GM23338 (cell line): ENCODE measurements around the gene TMEM217. TPM values are rescaled to one million over a fixed set of nuclear protein-coding genes. Genes with fewer than 3 reads are reported as not detected.

ENCODE experiments used
- ATAC-seq: fragments of 200-7000 bp; cut with Tn5 transposase; 3 replicates; pipeline ENCODE4 v1.9.1; 2020
- DNase-seq: peaks from one replicate; pipeline ENCODE4 v3.0.0-alpha.2; 2015; ENCODE audit warnings: low spot score
- H2AFZ ChIP-seq: fragments of 200-600 bp; sonication (generic); 2 replicates; pipeline ENCODE4 v1.8.0; 2016; ENCODE audit warnings: antibody characterized with exemption, mild to moderate bottlenecking, moderate library complexity
- H3F3A ChIP-seq: fragments of 200-600 bp; sonication (generic); replicated peaks from 2 replicates; pipeline ENCODE4 v1.8.0; 2017; ENCODE audit warnings: antibody characterized with exemption, mixed run types, low read depth
- H3K27ac ChIP-seq: fragments of 200-600 bp; sonication (generic); 2 replicates; pipeline ENCODE4 v1.6.1; 2016; ENCODE audit warnings: low read depth
- H3K27me3 ChIP-seq: fragments of 200-600 bp; sonication (generic); 2 replicates; pipeline ENCODE4 v1.8.0; 2016; ENCODE audit warnings: mild to moderate bottlenecking, mixed run types, moderate library complexity; ENCODE audit not compliant: insufficient read depth
- H3K36me3 ChIP-seq: fragments of 200-600 bp; sonication (generic); 2 replicates; pipeline ENCODE4 v1.8.0; 2016; ENCODE audit warnings: mild to moderate bottlenecking; ENCODE audit not compliant: insufficient read depth
- H3K4me1 ChIP-seq: fragments of 200-600 bp; sonication (generic); 2 replicates; pipeline ENCODE4 v1.8.0; 2016; ENCODE audit warnings: mild to moderate bottlenecking, moderate library complexity; ENCODE audit not compliant: insufficient read depth
- H3K4me2 ChIP-seq: fragments of 200-600 bp; sonication (generic); 2 replicates; pipeline ENCODE4 v1.7.1; 2017; ENCODE audit warnings: mixed run types
- H3K4me3 ChIP-seq: fragments of 200-600 bp; sonication (generic); 2 replicates; pipeline ENCODE4 v1.6.1; 2016; ENCODE audit warnings: mixed run types
- H3K79me2 ChIP-seq: fragments of 200-600 bp; sonication (generic); replicated peaks from 2 replicates; pipeline ENCODE4 v1.8.0; 2017; ENCODE audit warnings: mild to moderate bottlenecking; ENCODE audit not compliant: insufficient read depth
- H3K9me2 ChIP-seq: fragments of 200-600 bp; sonication (generic); 2 replicates; pipeline ENCODE4 v1.8.0; 2017; ENCODE audit not compliant: insufficient read depth
- H4K20me1 ChIP-seq: fragments of 200-600 bp; sonication (generic); replicated peaks from 2 replicates; pipeline ENCODE4 v1.8.0; 2017; ENCODE audit warnings: mild to moderate bottlenecking; ENCODE audit not compliant: insufficient read depth
- H3K27ac Mint-ChIP-seq: 2 replicates; pipeline ENCODE4 v1.8.0; 2020; ENCODE audit warnings: inconsistent platforms, mild to moderate bottlenecking, moderate library complexity, mixed read lengths
- H3K27me3 Mint-ChIP-seq: 3 replicates; pipeline ENCODE4 v1.8.0; 2022; ENCODE audit warnings: low read depth, mild to moderate bottlenecking, moderate library complexity, mixed read lengths, inconsistent platforms; ENCODE audit not compliant: insufficient read depth, poor library complexity
- H3K36me3 Mint-ChIP-seq: 3 replicates; pipeline ENCODE4 v1.8.0; 2021; ENCODE audit warnings: low read depth, mild to moderate bottlenecking, inconsistent platforms, moderate library complexity, mixed read lengths
- H3K4me1 Mint-ChIP-seq: 3 replicates; pipeline ENCODE4 v1.8.0; 2020; ENCODE audit warnings: mild to moderate bottlenecking, inconsistent platforms, mixed read lengths
- H3K4me3 Mint-ChIP-seq: 3 replicates; pipeline ENCODE4 v1.8.0; 2021; ENCODE audit warnings: moderate library complexity, mild to moderate bottlenecking, inconsistent platforms, mixed read lengths
- H3K9me3 Mint-ChIP-seq: 3 replicates; pipeline ENCODE4 v1.8.0; 2020; ENCODE audit warnings: moderate library complexity, mild to moderate bottlenecking, inconsistent platforms, mixed read lengths
- CTCF ChIP-seq, 2 experiments: fragments of 200-600 bp in 1 of 2; sonication (generic) in 1 of 2; conservative IDR thresholded peaks; 2 replicates each; pipeline versions ENCODE4 v1.5.1 to v1.6.1; 2016 to 2017; ENCODE audit warnings: antibody characterized with exemption in 2 of 2, low read depth in 2 of 2, mild to moderate bottlenecking in 2 of 2, moderate library complexity in 1 of 2
- ETS1 ChIP-seq: IDR thresholded peaks from 2 replicates; pipeline ENCODE4 v1.6.1; 2016; ENCODE audit warnings: antibody characterized with exemption
- EZH2phosphoT487 ChIP-seq: fragments of 200-600 bp; sonication (generic); IDR thresholded peaks from one replicate; pipeline ENCODE4 v1.8.1; 2018; ENCODE audit warnings: antibody characterized with exemption; ENCODE audit not compliant: unreplicated experiment
- POLR2AphosphoS5 ChIP-seq: IDR thresholded peaks from 2 replicates; pipeline ENCODE4 v1.6.1; 2016; ENCODE audit warnings: antibody characterized with exemption, low read depth
- ZNF331 ChIP-seq: fragments of 250-450 bp; sonication (Bioruptor Pico); IDR thresholded peaks from 2 replicates; pipeline ENCODE4 v1.5.0; 2020; ENCODE audit warnings: low read depth, mild to moderate bottlenecking, moderate library complexity
- ZNF462 ChIP-seq: fragments of 250-450 bp; sonication (Bioruptor Pico); IDR thresholded peaks from 2 replicates; pipeline ENCODE4 v1.5.0; 2020; ENCODE audit warnings: mild to moderate bottlenecking, moderate library complexity
- polyA plus RNA-seq: library from polyadenylated mRNA; unstranded; fragments of >200 nt; fragmentation: Nextera tagmentation; extraction: Ambion mirVana; gene quantifications from 2 replicates; pipeline ENCODE4 v1.2.1, GENCODE V29; 2016
- total RNA-seq: library from RNA; depleted of rRNA; stranded (reverse); fragments of >200 nt; shearing (Covaris generic); gene quantifications from 2 replicates; pipeline ENCODE4 v1.2.3, GENCODE V29; 2014

TMEM217 gene
- total and polyA plus RNA-seq, 2 experiments from 2014 or later: 1.3 TPM; not detected in 1

GRCh38 chr6:37262446-37263026 is 4.6 kb upstream of the TMEM217 start:
- no peaks in the 10 kb centered on the region for H3K9me2 ChIP-seq
- H3K27ac Mint-ChIP-seq: peak overlapping the region; percentile 56; the same call in 1 of the 2 replicates
- H3K27me3 ChIP-seq: no peaks in the 10 kb centered on the region
- peaks cover 6% of the 10 kb centered on the region for H3K27me3 Mint-ChIP-seq
- H3K4me1 Mint-ChIP-seq: peaks cover 56% of the 10 kb centered on the region
- H2AFZ ChIP-seq: no peak overlapping the region
- peaks cover 79% of the 10 kb centered on the region for H3K79me2 ChIP-seq
- peaks cover 39% of the 10 kb centered on the region for H3K4me1 ChIP-seq
- H3K36me3 ChIP-seq: no peaks in the 10 kb centered on the region
- no peak overlapping the region for H3K4me3 ChIP-seq
- DNase-seq (no peak), ATAC-seq (no peak)
- H3K9me3 Mint-ChIP-seq: no peaks in the 10 kb centered on the region
- H3K27ac ChIP-seq: no peak overlapping the region
- no peak overlapping the region for H3K4me2 ChIP-seq
- H4K20me1 ChIP-seq: no peaks in the 10 kb centered on the region
- peaks cover 4% of the 10 kb centered on the region; the same call in 1 of the 3 replicates for H3K36me3 Mint-ChIP-seq
- TF ChIP-seq ETS1: no peak
- no peak overlapping the region for H3K4me3 Mint-ChIP-seq
- 0 out of 2 replicates have a peak, but pooled peaks cover 3% of the 10 kb centered on the region for H3F3A ChIP-seq

- H4K20me1 ChIP-seq: no peaks in the 10 kb centered on the region
- DNase-seq (no peak), ATAC-seq (no peak)
- Mint-ChIP-seq H3K27ac (no peak overlapping the region), H3K36me3 (peaks cover 4% of the 10 kb centered on the region; the same call in 1 of the 3 replicates), H3K9me3 (no peaks in the 10 kb centered on the region), H3K4me1 (peaks cover 62% of the 10 kb centered on the region), H3K4me3 (no peak overlapping the region), H3K27me3 (peaks cover 6% of the 10 kb centered on the region)
- peaks cover 43% of the 10 kb centered on the region for H3K4me1 ChIP-seq
- no peak overlapping the region for H3K4me2 ChIP-seq
- H2AFZ ChIP-seq: no peak overlapping the region
- H3K4me3 ChIP-seq: no peak overlapping the region
- no peaks in the 10 kb centered on the region for H3K36me3 ChIP-seq
- H3K79me2 ChIP-seq: peaks cover 71% of the 10 kb centered on the region
- H3K27me3 ChIP-seq: no peaks in the 10 kb centered on the region
- H3F3A ChIP-seq: 0 out of 2 replicates have a peak, but pooled peaks cover 3% of the 10 kb centered on the region
- H3K9me2 ChIP-seq: no peaks in the 10 kb centered on the region
- no peak overlapping the region for H3K27ac ChIP-seq
- TF ChIP-seq ZNF331 (CRISPR knock-in tag) (no peak), EZH2phosphoT487 (no peak), CTCF (conservative IDR thresholded peaks at IDR 0.05; ENCODE audit: low read depth in 2 of 2) (no peak), POLR2AphosphoS5 (no peak), ZNF462 (CRISPR knock-in tag) (no peak), ETS1 (no peak)
These were observed 3.3 kb upstream of the TMEM217 start for GRCh38 chr6:37261198-37261597.
